Activated CD4-positive, alpha-beta T cell treated with anti-CD3 and anti-CD28 coated beads for 36 hours (primary cell): ENCODE data around the gene RNU1-1. TPM values are rescaled to one million over a fixed set of nuclear protein-coding genes. Genes with fewer than 3 reads are reported as not detected.
"Not testable (repeated sequence)": the region's sequence is repeated elsewhere in the genome, so short reads cannot be mapped to it uniquely, and the experiment has no call there.

Source experiments
- ATAC-seq: fragments of 200-7000 bp; cut with Tn5 transposase; one replicate; pipeline ENCODE4 v1.10.0; 2021; ENCODE audit warnings: mild to moderate bottlenecking, moderate library complexity
- CTCF ChIA-PET: fragments of 350-600 bp; sonication (Branson Sonifier 250); formaldehyde crosslinking; loops from one replicate; lab custom pipeline; 2021; ENCODE audit warnings: antibody characterized with exemption; lab: Charles Lee
- POLR2A ChIA-PET: fragments of 350-600 bp; sonication (Branson Sonifier 250); formaldehyde crosslinking; loops from one replicate; lab custom pipeline; 2021; ENCODE audit warnings: antibody characterized with exemption, inconsistent platforms; lab: Charles Lee
- DNase-seq: peaks from one replicate; pipeline ENCODE4 v3.0.0-alpha.2; 2020
- H3K27ac Mint-ChIP-seq: one replicate; pipeline ENCODE4 v1.8.0; 2021; ENCODE audit warnings: mixed read lengths
- H3K27me3 Mint-ChIP-seq: one replicate; pipeline ENCODE4 v1.8.0; 2021; ENCODE audit warnings: mixed read lengths
- H3K36me3 Mint-ChIP-seq: one replicate; pipeline ENCODE4 v1.8.0; 2021; ENCODE audit warnings: low read depth, mixed read lengths
- H3K4me1 Mint-ChIP-seq: one replicate; pipeline ENCODE4 v1.8.0; 2021; ENCODE audit warnings: mixed read lengths
- H3K4me3 Mint-ChIP-seq: one replicate; pipeline ENCODE4 v1.8.0; 2021; ENCODE audit warnings: mild to moderate bottlenecking, moderate library complexity, mixed read lengths
- H3K9me3 Mint-ChIP-seq: one replicate; pipeline ENCODE4 v1.8.0; 2021; ENCODE audit warnings: low read depth, mixed read lengths
- intact Hi-C, 2 experiments: fragments of 100-400 bp; cut with DNase I in 1 of 2; cut with micrococcal nuclease in 1 of 2; formaldehyde crosslinking; loops; one replicate each; pipeline versions ENCODE4 v1.14.2 to v1.15.1; 2022 to 2024; cut with DNase I, micrococcal nuclease
- total RNA-seq, 2 experiments: library from RNA; stranded (reverse); gene quantifications; one replicate each; pipeline ENCODE4 v1.2.3, GENCODE V29; 2021

The RNU1-1 gene
- total RNA-seq, 2 experiments from 2014 or later: 1,573 to 2,291 TPM

- H3K4me1 Mint-ChIP-seq, H3K27me3 Mint-ChIP-seq, CTCF ChIA-PET, intact Hi-C loops, H3K9me3 Mint-ChIP-seq, ATAC-seq, H3K27ac Mint-ChIP-seq, H3K4me3 Mint-ChIP-seq, DNase-seq, H3K36me3 Mint-ChIP-seq: not testable (repeated sequence)
- POLR2A ChIA-PET: interaction anchor here (1.0 kb wide), 1 partner anchor 390 kb away, joined by 3 read pairs; the partner anchor contains the start of gene RNU1-2
Observed at GRCh38 chr1:16505870-16506269, 8.2 kb downstream of the RNU1-1 start.

GRCh38 chr1:16503494-16503893 lies 10.6 kb downstream of the RNU1-1 start:
- no peak overlapping the region for H3K4me3 Mint-ChIP-seq
- ATAC-seq: no peak
- H3K27me3 Mint-ChIP-seq: no peaks in the 10 kb centered on the region
- H3K9me3 Mint-ChIP-seq: peaks cover 1% of the 10 kb centered on the region
- intact Hi-C loops: no loop called here
- no peak overlapping the region for H3K27ac Mint-ChIP-seq
- H3K36me3 Mint-ChIP-seq: no peaks in the 10 kb centered on the region
- ChIA-PET CTCF (no interaction called here), POLR2A (no interaction called here)
- no peak for DNase-seq
- peaks cover 4% of the 10 kb centered on the region for H3K4me1 Mint-ChIP-seq

GRCh38 chr1:16501446-16501845 lies 12.6 kb downstream of the RNU1-1 start:
- POLR2A ChIA-PET, H3K4me3 Mint-ChIP-seq, intact Hi-C loops, H3K27ac Mint-ChIP-seq, DNase-seq, H3K36me3 Mint-ChIP-seq, H3K27me3 Mint-ChIP-seq, H3K9me3 Mint-ChIP-seq, CTCF ChIA-PET, H3K4me1 Mint-ChIP-seq, ATAC-seq: not testable (repeated sequence)

- H3K4me3 Mint-ChIP-seq, H3K36me3 Mint-ChIP-seq: not testable (repeated sequence)
Observed at GRCh38 chr1:16500975-16501374, 13.1 kb downstream of the RNU1-1 start.

GRCh38 chr1:16500466-16500865 lies 13.6 kb downstream of the RNU1-1 start:
- H3K36me3 Mint-ChIP-seq, H3K4me1 Mint-ChIP-seq, H3K27me3 Mint-ChIP-seq, DNase-seq, H3K27ac Mint-ChIP-seq, POLR2A ChIA-PET, H3K9me3 Mint-ChIP-seq, intact Hi-C loops, ATAC-seq: not testable (repeated sequence)
- H3K4me3 Mint-ChIP-seq: peak overlapping the region; percentile 24
- CTCF ChIA-PET: interaction anchor here (1.4 kb wide), 1 partner anchor 149 kb away, joined by 3 read pairs; the partner anchor contains the start of gene FBXO42

More at GRCh38 chr1:16500975-16501374, 13.1 kb downstream of the RNU1-1 start:
- POLR2A ChIA-PET, ATAC-seq, H3K27ac Mint-ChIP-seq, H3K9me3 Mint-ChIP-seq, H3K4me1 Mint-ChIP-seq, DNase-seq, intact Hi-C loops, H3K27me3 Mint-ChIP-seq, CTCF ChIA-PET: not testable (repeated sequence)

GRCh38 chr1:16498573-16499413 lies 15.3 kb downstream of the RNU1-1 start:
- Mint-ChIP-seq H3K27ac (no peak overlapping the region), H3K27me3 (no peaks in the 10 kb centered on the region)
- CTCF ChIA-PET: no interaction called here

GRCh38 chr1:16498047-16498446 lies 16.0 kb downstream of the RNU1-1 start:
- H3K4me1 Mint-ChIP-seq: peaks cover 12% of the 10 kb centered on the region
- H3K36me3 Mint-ChIP-seq, H3K27ac Mint-ChIP-seq, CTCF ChIA-PET, ATAC-seq, DNase-seq, H3K27me3 Mint-ChIP-seq, H3K9me3 Mint-ChIP-seq: not testable (repeated sequence)
- POLR2A ChIA-PET: interaction anchor here (0.8 kb wide), 1 partner anchor 15 kb away, joined by 3 read pairs; no protein-coding TSS in a partner anchor
- peak overlapping the region; percentile 74 for H3K4me3 Mint-ChIP-seq
- intact Hi-C loops: loop anchor here (5.0 kb wide), 4 partner anchors 56 to 414 kb away; partner anchors contain the start of gene NECAP2 (in 1 of the 2)

More at GRCh38 chr1:16498573-16499413, 15.3 kb downstream of the RNU1-1 start:
- POLR2A ChIA-PET: no interaction called here
- Mint-ChIP-seq H3K4me3 (peak overlapping the region; percentile 74), H3K9me3 (no peaks in the 10 kb centered on the region), H3K4me1 (peaks cover 10% of the 10 kb centered on the region), H3K36me3 (no peaks in the 10 kb centered on the region)
- intact Hi-C loops: loop anchor here (1.0 to 5.0 kb wide), 10 partner anchors 15 to 414 kb away; partner anchors contain the start of genes NECAP2 (in 2 of the 2), FBXO42 (in 1 of the 2), NBPF1 (in 1 of the 2) and SZRD1 (in 1 of the 2)
- peak; percentile 94 for ATAC-seq
- peak; percentile 91 for DNase-seq

GRCh38 chr1:16497474-16497904 lies 16.6 kb downstream of the RNU1-1 start:
- ChIA-PET CTCF (interaction anchor here (0.8 kb wide), 1 partner anchor 13 kb away, joined by 3 read pairs; no protein-coding TSS in a partner anchor), POLR2A (interaction anchor here (0.8 kb wide), 1 partner anchor 16 kb away, joined by 3 read pairs; no protein-coding TSS in a partner anchor)
- H3K4me1 Mint-ChIP-seq: peaks cover 15% of the 10 kb centered on the region
- H3K36me3 Mint-ChIP-seq, H3K9me3 Mint-ChIP-seq, H3K27ac Mint-ChIP-seq, H3K27me3 Mint-ChIP-seq, ATAC-seq: not testable (repeated sequence)
- intact Hi-C loops: loop anchor here (5.0 kb wide), 4 partner anchors 55 to 415 kb away; partner anchors contain the start of gene NECAP2 (in 1 of the 2)
- DNase-seq: peak; percentile 33
- H3K4me3 Mint-ChIP-seq: peak overlapping the region; percentile 74

GRCh38 chr1:16493731-16494130 lies 20.4 kb downstream of the RNU1-1 start:
- H3K27me3 Mint-ChIP-seq, POLR2A ChIA-PET, H3K9me3 Mint-ChIP-seq, intact Hi-C loops, H3K4me3 Mint-ChIP-seq, H3K36me3 Mint-ChIP-seq, ATAC-seq, DNase-seq: not testable (repeated sequence)
- peak overlapping the region; percentile 43 for H3K27ac Mint-ChIP-seq
- CTCF ChIA-PET: interaction anchor here (1.0 kb wide), 1 partner anchor 109 kb away, joined by 3 read pairs; no protein-coding TSS in a partner anchor
- H3K4me1 Mint-ChIP-seq: peaks cover 10% of the 10 kb centered on the region

- DNase-seq (peak; percentile 68), ATAC-seq (peak; percentile 93)
- H3K36me3 Mint-ChIP-seq, H3K4me3 Mint-ChIP-seq, H3K9me3 Mint-ChIP-seq, intact Hi-C loops, H3K27me3 Mint-ChIP-seq, POLR2A ChIA-PET: not testable (repeated sequence)
- Mint-ChIP-seq H3K27ac (peak overlapping the region; percentile 47), H3K4me1 (peaks cover 10% of the 10 kb centered on the region)
- CTCF ChIA-PET: interaction anchor here (1.0 kb wide), 2 partner anchors 52 to 110 kb away, joined by 3 read pairs; partner anchors contain the start of gene NECAP2
Observed at GRCh38 chr1:16492937-16493336, 21.1 kb downstream of the RNU1-1 start.

GRCh38 chr1:16491056-16491675 lies 22.9 kb downstream of the RNU1-1 start:
- Mint-ChIP-seq H3K9me3 (no peaks in the 10 kb centered on the region), H3K36me3 (no peaks in the 10 kb centered on the region), H3K27ac (peak overlapping the region; percentile 31), H3K27me3 (no peaks in the 10 kb centered on the region), H3K4me1 (peaks cover 5% of the 10 kb centered on the region), H3K4me3 (no peak overlapping the region)
- no peak for ATAC-seq
- no peak for DNase-seq
- POLR2A ChIA-PET: no interaction called here
- intact Hi-C loops: no loop called here
- CTCF ChIA-PET: interaction anchor here (0.6 kb wide), 1 partner anchor 291 kb away, joined by 3 read pairs; no protein-coding TSS in a partner anchor
